Measurements from ENCODE around the gene CHTOP.

CHTOP gene

GRCh38 chr1:153588482-153588881, 45.4 kb upstream of the CHTOP start:
- H3K27me3 ChIP-seq (ENCODE audit: insufficient read depth, low read length, poor library complexity) = no peaks in the 10 kb centered on the region
- H3K23ac ChIP-seq (ENCODE audit: low read length) = no peak overlapping the region
- H3K36me3 ChIP-seq (ENCODE audit: control insufficient read depth, insufficient read depth, low read length) = no peaks in the 10 kb centered on the region
- H2BK120ac ChIP-seq (ENCODE audit: low read depth, low read length) = no peak overlapping the region
- no peak overlapping the region for H3K4ac ChIP-seq (ENCODE audit: low read depth, low read length)
- H3K4me3 ChIP-seq (ENCODE audit: low read length) = no peak overlapping the region
- no peak overlapping the region for H4K5ac ChIP-seq (ENCODE audit: low read length)
- no peak overlapping the region for H3K9ac ChIP-seq (ENCODE audit: low read length)
- no peak overlapping the region for H3K4me2 ChIP-seq (ENCODE audit: low read length)
- WGBS (ENCODE audit: extremely low coverage, insufficient coverage, low lambda C conversion rate) = no CpG with 5 or more reads among the region's 2 CpGs
- no peak overlapping the region for H4K8ac ChIP-seq (ENCODE audit: low read depth, low read length)
- H3K27ac ChIP-seq (ENCODE audit: low read depth, low read length) = no peak overlapping the region
- H3K4me1 ChIP-seq (ENCODE audit: control insufficient read depth, low read depth, low read length) = no peaks in the 10 kb centered on the region
- DNase-seq = no peak
- no peak overlapping the region for H2AK5ac ChIP-seq (ENCODE audit: low read length)
- no peak overlapping the region for H3K18ac ChIP-seq (ENCODE audit: low read length)
- no peaks in the 10 kb centered on the region for H3K79me2 ChIP-seq (ENCODE audit: control insufficient read depth, insufficient read depth, low read length)
- no peak overlapping the region for H2BK5ac ChIP-seq (ENCODE audit: low read length)
- no peaks in the 10 kb centered on the region for H3K79me1 ChIP-seq (ENCODE audit: low read length)
- no peak overlapping the region for H3K56ac ChIP-seq (ENCODE audit: low read length)
- H2BK15ac ChIP-seq (replicated peaks; ENCODE audit: low read depth) = no peak overlapping the region

- H3K79me2 ChIP-seq (ENCODE audit: control insufficient read depth, insufficient read depth, low read length) = no peaks in the 10 kb centered on the region
- H3K27ac ChIP-seq (ENCODE audit: low read depth, low read length) = no peak overlapping the region
- no peaks in the 10 kb centered on the region for H3K79me1 ChIP-seq (ENCODE audit: low read length)
- H3K4me3 ChIP-seq (ENCODE audit: low read length) = no peak overlapping the region
- DNase-seq = no peak
- H4K5ac ChIP-seq (ENCODE audit: low read length) = no peak overlapping the region
- H3K9ac ChIP-seq (ENCODE audit: low read length) = no peak overlapping the region
- no peak overlapping the region for H2BK120ac ChIP-seq (ENCODE audit: low read depth, low read length)
- no CpG with 5 or more reads among the region's 4 CpGs for WGBS (ENCODE audit: extremely low coverage, insufficient coverage, low lambda C conversion rate)
- H3K56ac ChIP-seq (ENCODE audit: low read length) = no peak overlapping the region
- no peaks in the 10 kb centered on the region for H3K36me3 ChIP-seq (ENCODE audit: control insufficient read depth, insufficient read depth, low read length)
- no peak overlapping the region for H3K4me2 ChIP-seq (ENCODE audit: low read length)
- no peak overlapping the region for H3K4ac ChIP-seq (ENCODE audit: low read depth, low read length)
- H3K23ac ChIP-seq (ENCODE audit: low read length) = no peak overlapping the region
- H3K4me1 ChIP-seq (ENCODE audit: control insufficient read depth, low read depth, low read length) = no peaks in the 10 kb centered on the region
- no peak overlapping the region for H2BK15ac ChIP-seq (replicated peaks; ENCODE audit: low read depth)
- H2BK5ac ChIP-seq (ENCODE audit: low read length) = no peak overlapping the region
- H4K8ac ChIP-seq (ENCODE audit: low read depth, low read length) = no peak overlapping the region
- no peak overlapping the region for H2AK5ac ChIP-seq (ENCODE audit: low read length)
- H3K18ac ChIP-seq (ENCODE audit: low read length) = no peak overlapping the region
- H3K27me3 ChIP-seq (ENCODE audit: insufficient read depth, low read length, poor library complexity) = no peaks in the 10 kb centered on the region
Measured at GRCh38 chr1:153592748-153593147, 41.1 kb upstream of the CHTOP start.

GRCh38 chr1:153597206-153597605, 36.7 kb upstream of the CHTOP start:
- Histone ChIP-seq H3K18ac (ENCODE audit: low read length) (no peak overlapping the region), H3K79me1 (ENCODE audit: low read length) (no peaks in the 10 kb centered on the region), H3K56ac (ENCODE audit: low read length) (no peak overlapping the region), H3K27ac (ENCODE audit: low read depth, low read length) (no peak overlapping the region), H4K8ac (ENCODE audit: low read depth, low read length) (no peak overlapping the region), H3K4me2 (ENCODE audit: low read length) (no peak overlapping the region), H3K36me3 (ENCODE audit: control insufficient read depth, insufficient read depth, low read length) (no peaks in the 10 kb centered on the region), H3K79me2 (ENCODE audit: control insufficient read depth, insufficient read depth, low read length) (no peaks in the 10 kb centered on the region), H3K27me3 (ENCODE audit: insufficient read depth, low read length, poor library complexity) (no peaks in the 10 kb centered on the region), H2BK5ac (ENCODE audit: low read length) (no peak overlapping the region), H2AK5ac (ENCODE audit: low read length) (no peak overlapping the region), H3K4me3 (ENCODE audit: low read length) (no peak overlapping the region), H3K4me1 (ENCODE audit: control insufficient read depth, low read depth, low read length) (peaks cover 2% of the 10 kb centered on the region), H2BK120ac (ENCODE audit: low read depth, low read length) (no peak overlapping the region), H4K5ac (ENCODE audit: low read length) (no peak overlapping the region), H3K23ac (ENCODE audit: low read length) (no peak overlapping the region), H3K4ac (ENCODE audit: low read depth, low read length) (no peak overlapping the region), H3K9ac (ENCODE audit: low read length) (no peak overlapping the region), H2BK15ac (replicated peaks; ENCODE audit: low read depth) (no peak overlapping the region)
- DNase-seq = no peak
- WGBS (ENCODE audit: extremely low coverage, insufficient coverage, low lambda C conversion rate) = no CpG with 5 or more reads among the region's 6 CpGs

- no peak overlapping the region for H2BK120ac ChIP-seq (ENCODE audit: low read depth, low read length)
- no peaks in the 10 kb centered on the region for H3K27me3 ChIP-seq (ENCODE audit: insufficient read depth, low read length, poor library complexity)
- H2AK5ac ChIP-seq (ENCODE audit: low read length) = no peak overlapping the region
- H4K5ac ChIP-seq (ENCODE audit: low read length) = no peak overlapping the region
- H3K4me2 ChIP-seq (ENCODE audit: low read length) = no peak overlapping the region
- H2BK15ac ChIP-seq (replicated peaks; ENCODE audit: low read depth) = no peak overlapping the region
- no peak overlapping the region for H3K4ac ChIP-seq (ENCODE audit: low read depth, low read length)
- peak overlapping the region; percentile 59 for H2BK5ac ChIP-seq (ENCODE audit: low read length)
- H3K79me2 ChIP-seq (ENCODE audit: control insufficient read depth, insufficient read depth, low read length) = no peaks in the 10 kb centered on the region
- H3K4me1 ChIP-seq (ENCODE audit: control insufficient read depth, low read depth, low read length) = peaks cover 2% of the 10 kb centered on the region
- H3K56ac ChIP-seq (ENCODE audit: low read length) = peak overlapping the region; percentile 67
- H4K8ac ChIP-seq (ENCODE audit: low read depth, low read length) = no peak overlapping the region
- no peak overlapping the region for H3K23ac ChIP-seq (ENCODE audit: low read length)
- H3K18ac ChIP-seq (ENCODE audit: low read length) = peak overlapping the region; percentile 28
- H3K36me3 ChIP-seq (ENCODE audit: control insufficient read depth, insufficient read depth, low read length) = no peaks in the 10 kb centered on the region
- no CpG with 5 or more reads among the region's 7 CpGs for WGBS (ENCODE audit: extremely low coverage, insufficient coverage, low lambda C conversion rate)
- H3K27ac ChIP-seq (ENCODE audit: low read depth, low read length) = peak overlapping the region; percentile 43
- H3K79me1 ChIP-seq (ENCODE audit: low read length) = no peaks in the 10 kb centered on the region
- DNase-seq = peak; percentile 91
- H3K4me3 ChIP-seq (ENCODE audit: low read length) = no peak overlapping the region
- peak overlapping the region; percentile 28 for H3K9ac ChIP-seq (ENCODE audit: low read length)
Measured at GRCh38 chr1:153598309-153599172, 35.3 kb upstream of the CHTOP start.

DNA sequence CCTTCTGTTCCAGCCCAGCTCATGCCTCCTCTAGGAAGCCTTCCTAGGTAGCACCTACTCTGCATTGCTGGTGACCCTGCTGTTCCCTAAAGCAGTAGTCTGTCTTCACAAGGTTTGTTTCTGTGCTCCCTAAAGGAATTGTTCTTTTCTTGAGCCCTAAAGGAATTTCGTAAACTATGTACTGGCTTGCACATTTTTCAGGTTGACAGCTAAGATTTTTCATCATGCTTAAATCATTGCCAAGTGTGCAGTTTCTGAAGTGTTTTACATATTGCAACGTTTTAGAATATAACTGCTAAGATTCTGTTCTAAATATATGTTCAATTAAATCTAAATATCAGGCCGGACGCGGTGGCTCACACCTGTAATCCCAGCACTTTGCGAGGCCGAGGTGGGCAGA, 34.0 kb upstream of the CHTOP start:
- Histone ChIP-seq H3K4me1 (ENCODE audit: control insufficient read depth, low read depth, low read length) (peaks cover 2% of the 10 kb centered on the region), H3K9ac (ENCODE audit: low read length) (no peak overlapping the region), H3K18ac (ENCODE audit: low read length) (no peak overlapping the region), H2BK5ac (ENCODE audit: low read length) (no peak overlapping the region), H2AK5ac (ENCODE audit: low read length) (no peak overlapping the region), H3K4ac (ENCODE audit: low read depth, low read length) (no peak overlapping the region), H3K4me3 (ENCODE audit: low read length) (no peak overlapping the region), H3K27me3 (ENCODE audit: insufficient read depth, low read length, poor library complexity) (no peaks in the 10 kb centered on the region), H3K36me3 (ENCODE audit: control insufficient read depth, insufficient read depth, low read length) (no peaks in the 10 kb centered on the region), H3K79me1 (ENCODE audit: low read length) (no peaks in the 10 kb centered on the region), H3K56ac (ENCODE audit: low read length) (no peak overlapping the region), H4K8ac (ENCODE audit: low read depth, low read length) (no peak overlapping the region), H3K23ac (ENCODE audit: low read length) (no peak overlapping the region), H2BK120ac (ENCODE audit: low read depth, low read length) (no peak overlapping the region), H3K27ac (ENCODE audit: low read depth, low read length) (no peak overlapping the region), H4K5ac (ENCODE audit: low read length) (no peak overlapping the region), H3K79me2 (ENCODE audit: control insufficient read depth, insufficient read depth, low read length) (no peaks in the 10 kb centered on the region), H3K4me2 (ENCODE audit: low read length) (no peak overlapping the region), H2BK15ac (replicated peaks; ENCODE audit: low read depth) (no peak overlapping the region)
- WGBS (ENCODE audit: extremely low coverage, insufficient coverage, low lambda C conversion rate) = no CpG with 5 or more reads among the region's 7 CpGs
- DNase-seq = no peak

DNA sequence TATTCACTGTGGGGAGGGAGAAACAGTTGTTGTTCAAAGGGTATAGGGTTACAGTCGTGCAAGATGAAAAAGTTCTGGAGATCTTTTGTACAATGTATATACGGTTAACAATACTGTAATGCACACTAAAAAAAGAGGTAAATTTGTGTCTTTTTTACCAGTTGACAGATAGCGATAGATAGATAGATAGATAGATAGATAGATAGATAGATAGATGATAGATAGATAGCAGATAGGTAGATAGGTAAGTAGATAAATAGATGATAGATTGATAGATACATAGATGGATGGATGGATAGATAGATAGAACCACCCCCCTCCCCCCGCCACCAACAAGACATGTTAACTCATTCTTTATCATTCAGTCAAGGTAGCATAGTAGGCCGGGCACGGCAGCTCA, 31.1 kb upstream of the CHTOP start:
- no CpG with 5 or more reads among the region's 6 CpGs for WGBS (ENCODE audit: extremely low coverage, insufficient coverage, low lambda C conversion rate)
- no peak overlapping the region for H3K23ac ChIP-seq (ENCODE audit: low read length)
- H3K4ac ChIP-seq (ENCODE audit: low read depth, low read length) = no peak overlapping the region

More for the DNA sequence above, 31.1 kb upstream of the CHTOP start:
- Histone ChIP-seq H3K56ac (ENCODE audit: low read length) (no peak overlapping the region), H4K8ac (ENCODE audit: low read depth, low read length) (no peak overlapping the region), H3K36me3 (ENCODE audit: control insufficient read depth, insufficient read depth, low read length) (no peaks in the 10 kb centered on the region), H2BK15ac (replicated peaks; ENCODE audit: low read depth) (no peak overlapping the region), H3K9ac (ENCODE audit: low read length) (no peak overlapping the region), H2AK5ac (ENCODE audit: low read length) (no peak overlapping the region), H3K79me2 (ENCODE audit: control insufficient read depth, insufficient read depth, low read length) (no peaks in the 10 kb centered on the region), H4K5ac (ENCODE audit: low read length) (no peak overlapping the region), H2BK5ac (ENCODE audit: low read length) (no peak overlapping the region), H3K4me2 (ENCODE audit: low read length) (no peak overlapping the region), H3K27me3 (ENCODE audit: insufficient read depth, low read length, poor library complexity) (no peaks in the 10 kb centered on the region), H3K4me3 (ENCODE audit: low read length) (no peak overlapping the region), H3K4me1 (ENCODE audit: control insufficient read depth, low read depth, low read length) (peaks cover 2% of the 10 kb centered on the region), H3K79me1 (ENCODE audit: low read length) (no peaks in the 10 kb centered on the region), H3K18ac (ENCODE audit: low read length) (no peak overlapping the region), H2BK120ac (ENCODE audit: low read depth, low read length) (no peak overlapping the region), H3K27ac (ENCODE audit: low read depth, low read length) (no peak overlapping the region)
- DNase-seq = no peak

All from mesendoderm (in vitro differentiated cells).